B cell (primary cell): ENCODE data around the gene PSD. TPM values are rescaled to one million over a fixed set of nuclear protein-coding genes. Genes with fewer than 3 reads are reported as not detected.

Source experiments
- ATAC-seq: fragments of 200-7000 bp; cut with Tn5 transposase; one replicate; pipeline ENCODE4 v1.10.0; 2021; ENCODE audit warnings: low read depth, mild to moderate bottlenecking, moderate number of reproducible peaks, moderate library complexity
- CTCF ChIA-PET: fragments of 350-600 bp; sonication (Branson Sonifier 250); formaldehyde crosslinking; loops from one replicate; lab custom pipeline; 2021; ENCODE audit warnings: antibody characterized with exemption, inconsistent platforms; lab: Charles Lee
- POLR2A ChIA-PET: fragments of 350-600 bp; sonication (Branson Sonifier 250); formaldehyde crosslinking; loops from one replicate; lab custom pipeline; 2021; ENCODE audit warnings: antibody characterized with exemption; lab: Charles Lee
- DNase-seq: peaks from one replicate; pipeline ENCODE4 v3.0.0; 2013
- H2AFZ ChIP-seq: 2 replicates; pipeline ENCODE4 v1.6.1; 2012; ENCODE audit warnings: mild to moderate bottlenecking, low read depth, low read length; ENCODE audit not compliant: insufficient read depth, poor library complexity, severe bottlenecking
- H3K27ac ChIP-seq, 2 donors: 1 replicate in 1 of 2; 2 replicates in 1 of 2; pipeline ENCODE4 v1.5.1; 2012 to 2013; ENCODE audit warnings: low read length in 2 of 2, mild to moderate bottlenecking in 2 of 2, moderate library complexity in 1 of 2
- H3K27me3 ChIP-seq, 4 experiments: fragments of 200-600 bp in 1 of 4; sonication (generic) in 1 of 4; replicated peaks in 1 of 4; 1 replicate in 2 of 4; 2 replicates in 2 of 4; pipeline versions ENCODE4 v1.6.1 to v1.7.0; 2013 to 2016; ENCODE audit warnings: low read length in 3 of 4, mild to moderate bottlenecking in 2 of 4, mixed read lengths in 1 of 4, moderate library complexity in 1 of 4; ENCODE audit not compliant: insufficient read depth in 4 of 4, control insufficient read depth in 3 of 4; ENCODE audit errors: control extremely low read depth in 1 of 4
- H3K36me3 ChIP-seq, 2 experiments: replicated peaks in 1 of 2; 1 replicate in 1 of 2; 2 replicates in 1 of 2; pipeline versions ENCODE4 v1.6.1 to v1.7.1; 2013; ENCODE audit warnings: low read length in 1 of 2; ENCODE audit not compliant: insufficient read depth in 2 of 2, control insufficient read depth in 1 of 2; ENCODE audit errors: control extremely low read depth in 1 of 2, extremely low read depth in 1 of 2
- H3K4me1 ChIP-seq, 2 donors: fragments of 200-600 bp in 1 of 2; sonication (generic) in 1 of 2; 1 replicate in 1 of 2; 2 replicates in 1 of 2; pipeline versions ENCODE4 v1.5.1 to v1.6.1; 2013 to 2017; ENCODE audit warnings: low read length in 2 of 2; ENCODE audit not compliant: control insufficient read depth in 2 of 2, insufficient read depth in 2 of 2
- H3K4me2 ChIP-seq: replicated peaks from 2 replicates; pipeline ENCODE3; 2012; ENCODE audit warnings: mild to moderate bottlenecking, low read depth, low read length; ENCODE audit not compliant: poor library complexity, severe bottlenecking
- H3K4me3 ChIP-seq, 5 experiments: fragments of 200-600 bp in 1 of 5; sonication (generic) in 1 of 5; 1 replicate in 3 of 5; 2 replicates in 2 of 5; pipeline versions ENCODE4 v1.5.1 to v1.7.0; 2011 to 2016; ENCODE audit warnings: low read length in 4 of 5, mild to moderate bottlenecking in 4 of 5, low read depth in 2 of 5, control low read depth in 1 of 5, moderate library complexity in 1 of 5; ENCODE audit not compliant: insufficient read depth in 1 of 5; ENCODE audit errors: control extremely low read depth in 1 of 5, extremely low read depth in 1 of 5
- H3K79me2 ChIP-seq: fragments of 200-600 bp; sonication (generic); one replicate; pipeline ENCODE4 v1.6.0; 2016; ENCODE audit warnings: low read length; ENCODE audit not compliant: control insufficient read depth, insufficient read depth
- H3K9ac ChIP-seq: fragments of 200-600 bp; sonication (generic); 2 replicates; pipeline ENCODE4 v1.6.1; 2017; ENCODE audit warnings: mild to moderate bottlenecking, low read length, moderate library complexity
- H3K9me3 ChIP-seq, 3 donors: one replicate each; pipeline versions ENCODE4 v1.6.1 to v1.7.1; 2013; ENCODE audit warnings: low read length in 2 of 3; ENCODE audit not compliant: control insufficient read depth in 2 of 3, insufficient read depth in 1 of 3; ENCODE audit errors: control extremely low read depth in 1 of 3
- H4K20me1 ChIP-seq: 2 replicates; pipeline ENCODE4 v1.6.0; 2012; ENCODE audit warnings: mild to moderate bottlenecking, low read length; ENCODE audit not compliant: insufficient read depth, control insufficient read depth, poor library complexity, severe bottlenecking
- H3K27ac Mint-ChIP-seq: one replicate; pipeline ENCODE4 v1.8.0; 2021; ENCODE audit warnings: mixed read lengths
- H3K27me3 Mint-ChIP-seq: one replicate; pipeline ENCODE4 v1.8.0; 2021; ENCODE audit warnings: mixed read lengths
- H3K4me1 Mint-ChIP-seq: one replicate; pipeline ENCODE4 v1.8.0; 2021; ENCODE audit warnings: mixed read lengths
- H3K4me3 Mint-ChIP-seq: one replicate; pipeline ENCODE4 v1.8.0; 2021; ENCODE audit warnings: mixed read lengths
- H3K9me3 Mint-ChIP-seq: one replicate; pipeline ENCODE4 v1.8.0; 2022; ENCODE audit warnings: mixed read lengths; ENCODE audit not compliant: insufficient read depth
- CTCF ChIP-seq: fragments of 200-600 bp; IDR thresholded peaks from one replicate; pipeline ENCODE4 v1.8.0; 2022; ENCODE audit warnings: antibody characterized with exemption, mild to moderate bottlenecking
- EZH2 ChIP-seq: IDR thresholded peaks from 2 replicates; pipeline ENCODE4 v1.6.1; 2012; ENCODE audit warnings: borderline replicate concordance, low read depth, mild to moderate bottlenecking, moderate library complexity, low read length; ENCODE audit not compliant: insufficient read depth, poor library complexity, severe bottlenecking
- WGBS: methylation state at CpG from one replicate; pipeline ENCODE4 v1.1.5; 2013; ENCODE audit warnings: missing lambda C conversion rate; ENCODE audit not compliant: insufficient coverage; 5-methylcytosine and 5-hydroxymethylcytosine counted together
- intact Hi-C: fragments of 100-400 bp; cut with micrococcal nuclease; formaldehyde crosslinking; loops from one replicate; pipeline ENCODE4 v1.10.0; 2022
- polyA plus RNA-seq: library from polyadenylated mRNA; depleted of rRNA; stranded (reverse); fragments of >200 nt; gene quantifications from 2 replicates; pipeline ENCODE4 v1.2.3, GENCODE V29; 2012
- total RNA-seq, 2 donors: library from RNA; stranded (reverse); fragments of 120-200 nt in 1 of 2; gene quantifications; 1 replicate in 1 of 2; 2 replicates in 1 of 2; pipeline versions ENCODE4 v1.2.3 to v1.2.4, GENCODE V29; 2013 to 2022

Gene PSD
- total and polyA plus RNA-seq, 2 donors (not counting 1 experiment from before 2014, with no cell fraction given) = 0.52 to 0.81 TPM

GRCh38 chr10:102358712-102359382 lies 59.7 kb downstream of the PSD start:
- no peaks in the 10 kb centered on the region for H3K27me3 ChIP-seq
- no peak overlapping the region for H3K27ac Mint-ChIP-seq
- peaks cover 6 to 86% of the 10 kb centered on the region in 2 experiments for H3K36me3 ChIP-seq
- no peaks in the 10 kb centered on the region for H3K4me1 Mint-ChIP-seq
- H3K79me2 ChIP-seq = no peaks in the 10 kb centered on the region
- no peak overlapping the region for H3K9ac ChIP-seq
- no peaks in the 10 kb centered on the region for H3K9me3 Mint-ChIP-seq
- H3K4me2 ChIP-seq = no peak overlapping the region
- WGBS = 100% methylated on average over 1 of the region's 4 CpGs
- POLR2A ChIA-PET = interaction anchor here (0.5 kb wide), 1 partner anchor 36 kb away, joined by 4 read pairs; no protein-coding TSS in a partner anchor
- DNase-seq (no peak), ATAC-seq (no peak)
- no peak overlapping the region for H3K4me3 Mint-ChIP-seq
- CTCF ChIA-PET = interaction anchor here (0.5 to 14.6 kb wide), 6 partner anchors 9 to 334 kb away, joined by 3 to 391 read pairs (median 4); partner anchors contain the start of gene ELOVL3
- H4K20me1 ChIP-seq = peaks cover 12% of the 10 kb centered on the region
- TF ChIP-seq EZH2 (no peak), CTCF (no peak)
- no peaks in the 10 kb centered on the region for H3K27me3 Mint-ChIP-seq
- no peak overlapping the region for H3K27ac ChIP-seq
- no peak overlapping the region for H3K4me3 ChIP-seq
- no peak overlapping the region for H2AFZ ChIP-seq
- H3K4me1 ChIP-seq = no peaks in the 10 kb centered on the region
- intact Hi-C loops = no loop called here
- H3K9me3 ChIP-seq = no peaks in the 10 kb centered on the region

- H3K4me1 ChIP-seq = no peaks in the 10 kb centered on the region
- 100% methylated on average over 1 of the region's 3 CpGs for WGBS
- no peaks in the 10 kb centered on the region for H3K9me3 ChIP-seq
- H3K27me3 ChIP-seq = no peaks in the 10 kb centered on the region
- H3K27ac ChIP-seq = no peak overlapping the region
- Mint-ChIP-seq H3K27me3 (no peaks in the 10 kb centered on the region), H3K4me3 (no peak overlapping the region), H3K4me1 (no peaks in the 10 kb centered on the region), H3K27ac (no peak overlapping the region), H3K9me3 (no peaks in the 10 kb centered on the region)
- no peak overlapping the region for H3K4me2 ChIP-seq
- H4K20me1 ChIP-seq = peaks cover 20% of the 10 kb centered on the region
- DNase-seq (no peak), ATAC-seq (no peak)
- CTCF ChIA-PET = interaction anchor here (0.7 to 14.6 kb wide), 5 partner anchors 59 to 229 kb away, joined by 3 to 391 read pairs (median 4); partner anchors contain the start of gene ELOVL3
- H3K79me2 ChIP-seq = no peaks in the 10 kb centered on the region
- intact Hi-C loops = no loop called here
- peaks cover 10 to 71% of the 10 kb centered on the region in 2 experiments for H3K36me3 ChIP-seq
- H2AFZ ChIP-seq = no peak overlapping the region
- H3K4me3 ChIP-seq = no peak overlapping the region
- POLR2A ChIA-PET = no interaction called here
- no peak overlapping the region for H3K9ac ChIP-seq
- no peak for TF ChIP-seq EZH2
- TF ChIP-seq CTCF = no peak
Measured at GRCh38 chr10:102354451-102354850, 64.1 kb downstream of the PSD start.
